Astrocyte of the cerebellum (primary cell): ENCODE data around the gene HMBS.

ENCODE experiments used
- DNase-seq: peaks from one replicate; pipeline ENCODE4 v3.0.0-alpha.2; 2011; ENCODE audit warnings: low read depth
- H3K4me3 ChIP-seq: 2 replicates; pipeline ENCODE4 v1.5.1; 2011; ENCODE audit warnings: mild to moderate bottlenecking, low read depth, low read length, moderate library complexity
- CTCF ChIP-seq: IDR thresholded peaks from 2 replicates; pipeline ENCODE4 v1.5.1; 2012; ENCODE audit warnings: low read length, low read depth, moderate library complexity, mild to moderate bottlenecking; ENCODE audit errors: missing control alignments
- in situ Hi-C: cut with HindIII; loops from 2 replicates; pipeline ENCODE4 v1.10.0; 2017; ENCODE audit warnings: low sequenced_read_pairs

HMBS gene

GRCh38 chr11:119067371-119068222 is 17.1 kb upstream of the HMBS start, which contains the start of gene VPS11:
VPS11 (plus strand) TSS chr11:119067818; CDS start chr11:119067824, 6 bp downstream.
- TF ChIP-seq CTCF, result no peak
- H3K4me3 ChIP-seq, result peak within 1 kb of the TSS; percentile 100
- in situ Hi-C loops, result no loop called here
- peak; percentile 89 for DNase-seq

GRCh38 chr11:119077839-119078238 is 6.8 kb upstream of the HMBS start:
- no peak for DNase-seq
- TF ChIP-seq CTCF, result no peak
- no peak overlapping the region for H3K4me3 ChIP-seq
- in situ Hi-C loops, result no loop called here

- in situ Hi-C loops, result no loop called here
- TF ChIP-seq CTCF, result no peak
- H3K4me3 ChIP-seq, result no peak overlapping the region
- DNase-seq, result no peak
Measured at GRCh38 chr11:119078675-119079420, 5.8 kb upstream of the HMBS start.

GRCh38 chr11:119081682-119082260 is 2.9 kb upstream of the HMBS start:
- no peak overlapping the region for H3K4me3 ChIP-seq
- DNase-seq, result no peak
- in situ Hi-C loops, result no loop called here
- no peak for TF ChIP-seq CTCF

- DNase-seq, result no peak
- H3K4me3 ChIP-seq, result peak overlapping the region; percentile 88
- in situ Hi-C loops, result no loop called here
- no peak for TF ChIP-seq CTCF
Measured at GRCh38 chr11:119085437-119085847, 761 bp downstream of the HMBS start.

- in situ Hi-C loops, result no loop called here
- no peak overlapping the region for H3K4me3 ChIP-seq
- no peak for DNase-seq
- TF ChIP-seq CTCF, result no peak
Measured at GRCh38 chr11:119087123-119087522, 2.4 kb downstream of the HMBS start.
